ENCODE results near the gene NUDT3.
"Not testable (repeated sequence)": the region's sequence is repeated elsewhere in the genome, so short reads cannot be mapped to it uniquely, and the experiment has no call there.

Gene NUDT3

GRCh38 chr6:34340394-34340793 lies 52.1 kb downstream of the NUDT3 start:
- FAIRE-seq: no peak

GRCh38 chr6:34339971-34340370 lies 52.5 kb downstream of the NUDT3 start:
- no peak for FAIRE-seq

DNA sequence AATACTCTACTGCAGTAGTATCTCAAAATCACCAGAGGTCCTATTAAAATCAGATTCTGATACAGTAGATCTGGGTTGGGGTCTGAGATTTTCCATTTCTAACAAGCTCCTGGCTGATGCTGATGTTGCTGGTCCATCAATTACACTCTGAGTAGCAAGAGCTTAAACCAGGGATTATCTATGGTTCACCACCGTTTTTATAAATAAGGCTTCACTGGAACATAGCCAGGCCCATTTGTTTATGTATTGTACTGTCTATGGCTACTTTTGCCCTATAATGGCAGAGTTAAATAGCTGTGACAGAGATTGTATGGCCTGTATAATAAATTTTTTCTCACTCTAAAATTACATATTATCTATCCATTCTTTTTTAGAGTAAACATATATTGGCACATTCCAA lies 53.0 kb downstream of the NUDT3 start:
- FAIRE-seq: no peak

GRCh38 chr6:34338811-34339210 lies 53.7 kb downstream of the NUDT3 start:
- no peak for FAIRE-seq

- no peak for FAIRE-seq
These were observed 54.1 kb downstream of the NUDT3 start for GRCh38 chr6:34338377-34338776.

DNA sequence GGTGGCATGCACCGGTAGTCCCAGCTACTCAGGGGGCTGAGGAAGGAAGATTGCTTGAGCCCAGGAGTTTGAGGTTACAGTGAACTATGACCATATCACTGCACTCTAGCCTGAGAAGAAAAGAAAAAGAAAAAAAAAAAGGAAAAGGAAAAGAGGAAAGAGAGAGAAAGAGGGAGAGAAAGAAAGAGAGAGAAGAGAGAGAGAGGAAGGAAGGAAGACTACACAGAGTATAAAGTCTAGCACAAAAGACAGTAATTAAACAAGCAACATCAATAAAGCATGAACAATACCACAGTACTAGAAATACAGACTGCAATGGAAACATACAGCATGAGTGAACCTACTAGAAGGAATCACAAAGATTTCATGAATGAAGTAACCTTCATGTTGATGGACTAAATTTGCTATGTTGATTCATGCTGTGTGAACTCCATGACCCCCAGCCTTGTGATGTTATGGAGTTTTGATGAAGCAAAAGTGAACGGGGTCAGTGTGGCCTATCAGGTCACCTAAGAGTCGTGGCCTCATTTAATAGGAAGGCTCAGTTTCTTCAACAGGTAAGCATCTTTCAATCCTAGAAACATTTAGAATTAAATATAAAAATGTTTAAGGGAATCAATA lies 57.6 kb downstream of the NUDT3 start:
- no peak for FAIRE-seq

GRCh38 chr6:34333858-34334257 lies 58.6 kb downstream of the NUDT3 start:
- no peak for FAIRE-seq

DNA sequence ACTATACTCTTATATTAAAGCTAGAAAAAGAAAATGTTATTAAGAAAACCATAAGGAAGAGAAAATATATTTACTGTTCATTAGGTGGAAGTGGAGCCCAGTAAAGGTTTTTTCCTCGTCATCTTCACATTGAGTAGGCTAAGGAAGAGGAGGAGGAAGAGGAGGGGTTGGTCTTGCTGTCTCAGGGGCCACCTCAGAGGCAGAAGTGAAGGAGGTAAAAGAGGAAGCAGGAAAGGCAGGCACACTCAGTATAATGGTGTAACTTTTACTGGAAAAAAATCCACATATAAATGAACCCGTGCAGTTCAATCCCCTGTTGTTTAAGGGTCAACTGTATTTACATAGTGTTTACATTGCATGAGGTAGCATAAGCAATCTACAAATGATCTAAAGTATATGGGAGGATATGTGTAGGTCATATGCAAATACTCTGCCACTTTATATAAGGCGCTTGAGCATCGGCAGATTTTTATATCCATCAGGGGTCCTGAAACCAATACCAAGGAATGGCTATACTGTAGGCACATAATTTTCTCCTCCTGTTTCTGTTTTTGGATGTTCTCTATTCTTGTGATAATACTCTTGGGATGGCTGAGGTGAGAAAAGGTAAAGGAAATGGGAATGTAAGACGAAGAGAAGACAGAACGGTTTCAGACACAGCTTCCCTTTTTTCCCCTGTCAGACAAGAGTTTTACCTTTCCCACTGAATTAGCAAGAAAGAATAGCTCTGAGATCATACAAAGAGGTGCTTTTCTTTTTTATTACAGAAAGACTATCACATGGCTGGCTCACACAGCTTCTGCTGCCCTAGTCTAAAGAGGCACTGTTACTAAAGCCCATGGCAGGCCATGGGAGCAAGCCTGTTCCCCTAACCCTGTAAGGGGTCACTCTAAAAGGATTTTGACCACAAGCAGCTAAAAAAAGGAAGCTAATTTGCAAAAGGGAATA lies 59.9 kb downstream of the NUDT3 start:
- no peak for FAIRE-seq

- FAIRE-seq: no peak
These were observed 61.0 kb downstream of the NUDT3 start for GRCh38 chr6:34331371-34332050.

GRCh38 chr6:34329814-34330213 lies 62.7 kb downstream of the NUDT3 start:
- FAIRE-seq: not testable (repeated sequence)

- FAIRE-seq: no peak
These were observed 63.5 kb downstream of the NUDT3 start for GRCh38 chr6:34328969-34329368.

DNA sequence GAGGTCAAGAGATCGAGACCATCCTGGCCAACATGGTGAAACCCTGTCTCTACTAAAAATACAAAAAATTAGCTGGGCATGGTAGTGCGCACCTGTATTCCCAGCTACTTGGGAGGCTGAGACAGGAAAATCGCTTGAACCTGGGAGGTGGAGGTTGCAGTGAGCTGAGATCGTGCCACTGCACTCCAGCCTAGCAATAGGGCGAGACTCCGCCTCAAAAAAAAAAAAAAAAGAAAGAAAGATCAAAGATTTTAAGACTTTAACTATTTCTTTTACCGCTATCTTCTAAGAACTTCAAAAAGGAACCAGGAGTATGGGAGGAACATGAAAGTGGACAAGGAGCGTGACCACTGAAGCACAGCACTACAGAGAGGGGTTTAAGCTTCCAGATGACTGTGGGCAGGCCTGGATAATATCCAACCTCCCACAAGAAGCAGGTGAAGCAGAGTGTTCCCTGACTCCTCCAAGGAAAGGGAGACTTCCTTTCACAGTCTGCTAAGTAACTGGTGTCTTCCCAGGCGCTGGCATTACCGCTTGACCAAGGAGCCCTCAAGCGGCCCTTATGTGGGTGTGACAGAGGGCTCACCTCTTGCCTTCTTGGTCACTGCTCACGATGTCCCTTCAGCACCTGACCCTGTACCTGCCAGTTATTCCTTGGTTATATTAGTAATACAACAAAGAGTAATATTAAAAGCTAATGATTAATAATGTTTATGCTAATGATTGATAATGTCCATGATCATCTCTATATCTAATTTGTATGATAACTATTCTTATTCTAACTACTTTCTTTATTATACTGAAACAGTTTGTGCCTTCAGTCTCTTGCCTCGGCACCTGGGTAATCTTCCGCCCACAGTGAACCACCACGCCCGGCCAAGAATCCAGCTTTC lies 64.9 kb downstream of the NUDT3 start:
- FAIRE-seq: not testable (repeated sequence)

DNA sequence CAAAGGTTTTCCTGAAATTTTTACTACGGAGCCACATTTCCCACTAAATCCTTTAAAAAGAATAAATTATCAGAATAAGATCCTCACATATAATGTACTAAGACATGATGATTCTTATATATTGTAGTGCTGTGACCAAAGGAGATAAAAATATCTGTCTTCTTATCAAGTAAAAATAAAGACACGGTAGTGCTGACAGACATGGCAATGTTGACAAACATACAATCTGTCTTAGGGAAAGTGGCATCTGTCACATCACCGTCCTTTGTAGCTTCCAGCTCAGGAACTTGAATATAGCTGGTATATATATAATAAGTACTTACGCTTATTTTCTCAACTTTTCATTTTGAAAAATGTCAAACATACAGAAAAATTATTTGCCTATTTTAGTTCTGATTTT lies 66.8 kb downstream of the NUDT3 start:
- FAIRE-seq: no peak

DNA sequence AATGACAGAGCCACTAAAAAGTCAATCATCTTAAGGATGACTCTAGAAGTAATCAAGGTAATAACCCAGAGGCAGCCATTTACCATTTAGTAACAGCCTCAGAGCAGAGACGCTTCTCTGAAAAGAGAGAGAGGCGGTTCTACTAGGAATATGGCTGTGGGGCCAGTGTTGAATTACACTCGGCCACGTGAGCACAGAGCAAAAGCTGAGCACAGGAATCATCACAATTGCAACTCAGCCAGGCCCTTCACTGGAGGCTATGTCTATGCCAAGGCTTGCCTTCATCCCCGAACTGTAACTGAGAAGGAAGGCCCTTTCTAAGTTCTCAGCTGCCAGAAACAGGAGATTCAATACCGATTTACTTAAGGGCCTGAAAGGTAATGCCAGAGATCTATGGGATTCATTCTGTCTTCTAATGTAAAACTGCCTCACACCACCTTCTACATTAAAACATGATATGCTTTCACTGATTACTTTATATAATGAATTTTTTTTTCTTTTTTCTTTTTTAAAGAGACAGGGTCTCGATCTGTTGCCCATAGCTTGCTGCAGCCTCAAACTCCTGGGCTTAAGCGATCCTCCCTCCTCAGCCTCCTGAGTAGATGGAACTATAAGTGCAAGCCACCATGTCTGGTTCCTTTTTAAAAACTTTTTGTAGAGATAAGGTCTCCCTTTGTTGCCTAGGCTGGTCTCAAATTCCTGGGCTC lies 67.6 kb downstream of the NUDT3 start:
- no peak for FAIRE-seq

DNA sequence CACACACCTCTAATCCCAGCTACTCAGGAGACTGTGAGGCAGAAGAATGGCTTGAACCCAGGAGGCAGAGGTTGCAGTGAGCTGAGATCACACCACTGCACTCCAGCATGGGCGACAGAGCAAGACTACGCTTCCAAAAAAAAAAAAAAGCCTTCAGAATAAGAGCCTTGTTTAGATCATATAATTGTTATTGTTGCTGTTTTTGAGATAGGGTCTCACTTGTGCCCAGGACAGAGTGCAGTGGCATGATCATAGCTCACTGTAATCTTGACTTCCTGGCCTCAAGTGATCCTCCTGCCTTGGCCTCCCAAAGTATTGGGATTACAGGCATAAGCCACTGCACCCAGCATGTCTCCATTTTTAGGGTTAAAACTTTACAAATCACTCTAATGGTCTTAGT lies 68.2 kb downstream of the NUDT3 start:
- not testable (repeated sequence) for FAIRE-seq

- no peak for FAIRE-seq
These were observed 69.2 kb downstream of the NUDT3 start for GRCh38 chr6:34323300-34323699.

- no peak for FAIRE-seq
These were observed 69.7 kb downstream of the NUDT3 start for GRCh38 chr6:34322732-34323131.

DNA sequence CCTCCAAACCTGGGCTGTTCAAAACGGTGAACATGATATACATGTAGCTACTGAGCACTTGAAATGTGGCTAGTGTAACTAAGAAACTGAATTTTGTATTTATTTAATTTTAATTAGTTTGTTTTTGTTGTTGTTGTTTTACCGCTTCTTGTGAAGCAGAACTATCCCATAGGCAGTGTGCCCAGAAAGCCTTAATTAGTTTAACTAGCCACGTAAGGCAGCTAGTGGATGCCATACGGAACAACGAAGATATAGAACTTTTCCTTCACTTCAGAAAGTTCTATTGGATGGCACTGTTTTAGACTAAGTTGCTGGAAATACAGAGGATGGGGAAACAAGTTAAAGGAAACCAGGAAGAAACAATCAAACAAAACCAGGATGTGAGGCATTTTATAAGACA lies 70.6 kb downstream of the NUDT3 start:
- no peak for FAIRE-seq

DNA sequence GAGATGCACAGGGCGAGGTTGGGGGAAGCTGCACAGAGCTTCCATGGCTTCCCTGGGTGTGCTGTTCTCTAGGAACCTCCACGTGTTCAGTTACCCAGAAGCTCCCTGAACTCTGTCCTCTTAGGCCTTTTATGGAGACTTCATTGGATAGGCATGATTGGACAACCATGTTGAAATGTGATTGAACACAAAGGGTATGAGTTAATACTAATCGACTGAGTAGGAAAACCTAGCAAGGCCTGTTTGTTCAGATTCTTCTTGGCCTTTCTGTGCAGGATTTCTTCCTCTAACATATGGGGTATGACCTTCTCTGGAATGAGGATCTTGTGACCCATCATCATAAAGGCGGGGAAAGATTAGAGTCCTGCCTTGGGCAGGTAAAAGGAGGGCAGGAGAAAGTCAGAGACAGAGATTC lies 73.0 kb downstream of the NUDT3 start:
- no peak for FAIRE-seq

DNA sequence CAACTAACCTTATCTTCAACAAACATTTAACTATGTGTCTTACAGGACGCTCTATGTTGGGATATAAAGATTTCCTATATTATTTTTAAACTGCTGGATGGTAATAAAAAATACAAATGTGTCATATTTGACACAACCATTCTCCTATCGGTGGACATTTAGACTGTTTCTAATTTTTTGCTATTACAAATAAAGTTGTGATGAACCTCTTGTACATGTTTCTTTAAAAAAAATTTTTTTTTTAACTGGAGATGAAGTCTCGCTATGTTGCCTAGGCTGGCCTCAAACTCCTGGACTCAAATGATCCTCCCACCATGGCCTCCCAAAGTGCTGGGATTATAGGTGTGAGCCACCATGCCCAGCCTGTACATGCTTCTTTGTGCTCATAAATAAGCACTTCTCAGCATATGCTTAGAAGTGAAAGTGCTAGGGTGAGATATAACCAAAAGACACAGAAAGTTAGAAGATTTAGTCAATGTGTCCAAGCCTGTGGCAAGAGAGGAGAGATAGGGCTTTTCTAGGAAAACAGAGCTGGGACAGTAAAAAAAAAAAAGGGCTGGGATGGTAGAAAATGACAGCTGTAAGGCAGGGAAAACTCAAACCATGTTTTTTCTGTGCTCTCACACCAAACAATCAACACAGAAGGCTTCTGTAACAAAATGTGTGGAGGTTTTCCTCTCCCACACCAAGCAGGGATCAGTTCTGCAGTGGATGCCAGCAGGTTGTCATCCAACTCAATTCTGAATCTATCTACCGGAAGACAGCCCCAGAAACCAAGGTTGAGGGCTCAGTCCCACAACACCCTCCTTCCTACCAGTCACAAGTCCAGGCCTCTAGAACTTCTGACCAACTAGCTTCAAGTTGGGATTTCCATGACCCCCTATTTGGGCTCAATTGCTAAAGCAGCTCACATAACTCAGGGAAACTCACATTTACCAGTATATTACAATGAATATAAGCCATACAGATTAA lies 73.7 kb downstream of the NUDT3 start:
- FAIRE-seq: no peak

Measured in A204.1 (cell line).